HEK293 (cell line): ENCODE results near the gene VIT.

Experiments
- CTCF ChIA-PET: fragments of 350-600 bp; formaldehyde crosslinking; extraction: SDS; loops from one replicate; lab custom pipeline; 2021; ENCODE audit warnings: antibody characterized with exemption; lab: Yijun Ruan, JAX
- POLR2A ChIA-PET: fragments of 300-600 bp; formaldehyde crosslinking; extraction: SDS; loops from one replicate; lab custom pipeline; 2020; ENCODE audit warnings: antibody characterized with exemption, inconsistent platforms; lab: Yijun Ruan, JAX
- H3K27ac ChIP-seq: fragments of 200-500 bp; sonication (Bioruptor generic); 2 replicates; pipeline ENCODE4 v1.5.1; 2014; ENCODE audit warnings: low read depth, low read length, control low read depth, inconsistent platforms; ENCODE audit errors: extremely low read depth
- H3K36me3 ChIP-seq, 2 experiments: fragments of 200-500 bp in 1 of 2; sonication (Bioruptor generic) in 1 of 2; 1 replicate in 1 of 2; 2 replicates in 1 of 2; pipeline ENCODE4 v1.5.1; 2014 to 2017; ENCODE audit warnings: inconsistent platforms in 2 of 2, low read length in 2 of 2; ENCODE audit not compliant: control insufficient read depth in 2 of 2, insufficient read depth in 1 of 2
- H3K4me1 ChIP-seq: fragments of 200-500 bp; sonication (Bioruptor generic); 2 replicates; pipeline ENCODE4 v1.5.1; 2014; ENCODE audit warnings: mild to moderate bottlenecking, low read length, inconsistent platforms; ENCODE audit not compliant: control insufficient read depth, insufficient read depth
- H3K4me3 ChIP-seq: 2 replicates; pipeline ENCODE4 v1.5.1; 2011; ENCODE audit warnings: low read depth, mild to moderate bottlenecking, control low read depth, low read length, moderate library complexity
- H3K9me3 ChIP-seq: fragments of 200-500 bp; sonication (Bioruptor generic); 2 replicates; pipeline ENCODE4 v1.5.1; 2014; ENCODE audit warnings: low read depth, low read length, inconsistent platforms; ENCODE audit not compliant: control insufficient read depth, insufficient read depth
- TRIM28 ChIP-seq: IDR thresholded peaks from 2 replicates; pipeline ENCODE4 v1.6.1; 2011; ENCODE audit warnings: low read length, control low read depth, borderline replicate concordance
- ZFP3 ChIP-seq: fragments of 450-650 bp; formaldehyde crosslinking; IDR thresholded peaks from 2 replicates; pipeline ENCODE4 v1.5.1; 2016; ENCODE audit warnings: low read depth, missing biosample characterization, missing genetic modification characterization
- ZNF146 ChIP-seq: fragments of 450-650 bp; formaldehyde crosslinking; IDR thresholded peaks from 2 replicates; pipeline ENCODE4 v1.5.1; 2016; ENCODE audit warnings: missing biosample characterization, missing genetic modification characterization
- ZNF645 ChIP-seq: fragments of 450-650 bp; formaldehyde crosslinking; IDR thresholded peaks from 2 replicates; pipeline ENCODE4; 2016; ENCODE audit warnings: missing biosample characterization, missing genetic modification characterization
- ZNF654 ChIP-seq: fragments of 450-650 bp; formaldehyde crosslinking; IDR thresholded peaks from 2 replicates; pipeline ENCODE4 v1.5.1; 2016; ENCODE audit warnings: low read depth, missing biosample characterization, missing genetic modification characterization
- TF ChIP-seq, protein P1 (sequence below): fragments of 450-650 bp; IDR thresholded peaks from 2 replicates; pipeline ENCODE4 v1.5.1; 2018; ENCODE audit warnings: missing biosample characterization, mild to moderate bottlenecking, missing genetic modification characterization
- TF ChIP-seq, protein P2 (sequence below): fragments of 450-650 bp; formaldehyde crosslinking; IDR thresholded peaks from 2 replicates; pipeline ENCODE4 v1.5.1; 2016; ENCODE audit warnings: missing biosample characterization, missing genetic modification characterization
- TF ChIP-seq, protein P3 (sequence below): fragments of 450-650 bp; formaldehyde crosslinking; IDR thresholded peaks from 2 replicates; pipeline ENCODE4 v1.5.1; 2016; ENCODE audit warnings: missing biosample characterization, missing genetic modification characterization

Gene VIT

GRCh38 chr2:36859366-36859792 lies 162.9 kb downstream of the VIT start:
- Histone ChIP-seq H3K36me3 (peaks cover 4 to 25% of the 10 kb centered on the region in 2 experiments; a peak in 2 of 3 replicates), H3K4me3 (no peak overlapping the region), H3K27ac (no peak overlapping the region), H3K4me1 (no peaks in the 10 kb centered on the region), H3K9me3 (no peaks in the 10 kb centered on the region)
- CTCF ChIA-PET = no interaction called here
- POLR2A ChIA-PET = no interaction called here
- TF ChIP-seq TRIM28 = no peak

DNA sequence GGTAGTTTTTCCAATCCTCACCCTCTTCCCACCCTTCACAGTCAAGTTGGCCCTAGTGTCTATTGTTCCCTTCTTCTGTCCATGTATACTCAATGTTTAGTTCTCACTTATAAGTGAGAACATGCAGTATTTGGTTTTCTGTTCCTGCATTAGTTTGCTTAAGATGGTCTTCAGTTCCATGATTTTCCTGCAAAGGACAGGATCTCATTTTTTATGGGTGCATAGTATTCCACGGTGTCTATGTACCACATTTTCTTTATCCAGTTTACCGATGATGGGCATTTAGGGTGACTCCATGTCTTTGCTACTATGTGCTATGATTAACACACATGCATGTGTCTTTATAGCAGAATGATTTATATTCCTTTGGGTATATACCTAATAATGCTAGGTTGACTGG lies 165.4 kb downstream of the VIT start:
- H3K27ac ChIP-seq = no peak overlapping the region
- H3K36me3 ChIP-seq = peaks cover 11 to 17% of the 10 kb centered on the region in 2 experiments
- no peak overlapping the region for H3K4me3 ChIP-seq
- H3K9me3 ChIP-seq = no peaks in the 10 kb centered on the region
- POLR2A ChIA-PET = no interaction called here
- H3K4me1 ChIP-seq = no peaks in the 10 kb centered on the region
- TF ChIP-seq ZFP3 (tag by site-specific recombination) (no peak), ZNF146 (peak; percentile 81), ZNF645 (tag by site-specific recombination) (no peak), ZNF654 (tag by site-specific recombination) (no peak)
- TF ChIP-seq, protein P1, sequence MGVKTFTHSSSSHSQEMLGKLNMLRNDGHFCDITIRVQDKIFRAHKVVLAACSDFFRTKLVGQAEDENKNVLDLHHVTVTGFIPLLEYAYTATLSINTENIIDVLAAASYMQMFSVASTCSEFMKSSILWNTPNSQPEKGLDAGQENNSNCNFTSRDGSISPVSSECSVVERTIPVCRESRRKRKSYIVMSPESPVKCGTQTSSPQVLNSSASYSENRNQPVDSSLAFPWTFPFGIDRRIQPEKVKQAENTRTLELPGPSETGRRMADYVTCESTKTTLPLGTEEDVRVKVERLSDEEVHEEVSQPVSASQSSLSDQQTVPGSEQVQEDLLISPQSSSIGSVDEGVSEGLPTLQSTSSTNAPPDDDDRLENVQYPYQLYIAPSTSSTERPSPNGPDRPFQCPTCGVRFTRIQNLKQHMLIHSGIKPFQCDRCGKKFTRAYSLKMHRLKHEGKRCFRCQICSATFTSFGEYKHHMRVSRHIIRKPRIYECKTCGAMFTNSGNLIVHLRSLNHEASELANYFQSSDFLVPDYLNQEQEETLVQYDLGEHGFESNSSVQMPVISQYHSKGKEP = no peak
- TF ChIP-seq, protein P2, sequence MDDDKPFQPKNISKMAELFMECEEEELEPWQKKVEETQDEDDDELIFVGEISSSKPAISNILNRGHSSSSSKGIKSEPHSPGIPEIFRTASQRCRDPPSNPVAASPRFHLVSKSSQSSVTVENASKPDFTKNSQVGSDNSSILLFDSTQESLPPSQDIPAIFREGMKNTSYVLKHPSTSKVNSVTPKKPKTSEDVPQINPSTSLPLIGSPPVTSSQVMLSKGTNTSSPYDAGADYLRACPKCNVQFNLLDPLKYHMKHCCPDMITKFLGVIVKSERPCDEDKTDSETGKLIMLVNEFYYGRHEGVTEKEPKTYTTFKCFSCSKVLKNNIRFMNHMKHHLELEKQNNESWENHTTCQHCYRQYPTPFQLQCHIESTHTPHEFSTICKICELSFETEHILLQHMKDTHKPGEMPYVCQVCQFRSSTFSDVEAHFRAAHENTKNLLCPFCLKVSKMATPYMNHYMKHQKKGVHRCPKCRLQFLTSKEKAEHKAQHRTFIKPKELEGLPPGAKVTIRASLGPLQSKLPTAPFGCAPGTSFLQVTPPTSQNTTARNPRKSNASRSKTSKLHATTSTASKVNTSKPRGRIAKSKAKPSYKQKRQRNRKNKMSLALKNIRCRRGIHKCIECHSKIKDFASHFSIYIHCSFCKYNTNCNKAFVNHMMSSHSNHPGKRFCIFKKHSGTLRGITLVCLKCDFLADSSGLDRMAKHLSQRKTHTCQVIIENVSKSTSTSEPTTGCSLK (tag by site-specific recombination) = no peak
- TF ChIP-seq, protein P3, sequence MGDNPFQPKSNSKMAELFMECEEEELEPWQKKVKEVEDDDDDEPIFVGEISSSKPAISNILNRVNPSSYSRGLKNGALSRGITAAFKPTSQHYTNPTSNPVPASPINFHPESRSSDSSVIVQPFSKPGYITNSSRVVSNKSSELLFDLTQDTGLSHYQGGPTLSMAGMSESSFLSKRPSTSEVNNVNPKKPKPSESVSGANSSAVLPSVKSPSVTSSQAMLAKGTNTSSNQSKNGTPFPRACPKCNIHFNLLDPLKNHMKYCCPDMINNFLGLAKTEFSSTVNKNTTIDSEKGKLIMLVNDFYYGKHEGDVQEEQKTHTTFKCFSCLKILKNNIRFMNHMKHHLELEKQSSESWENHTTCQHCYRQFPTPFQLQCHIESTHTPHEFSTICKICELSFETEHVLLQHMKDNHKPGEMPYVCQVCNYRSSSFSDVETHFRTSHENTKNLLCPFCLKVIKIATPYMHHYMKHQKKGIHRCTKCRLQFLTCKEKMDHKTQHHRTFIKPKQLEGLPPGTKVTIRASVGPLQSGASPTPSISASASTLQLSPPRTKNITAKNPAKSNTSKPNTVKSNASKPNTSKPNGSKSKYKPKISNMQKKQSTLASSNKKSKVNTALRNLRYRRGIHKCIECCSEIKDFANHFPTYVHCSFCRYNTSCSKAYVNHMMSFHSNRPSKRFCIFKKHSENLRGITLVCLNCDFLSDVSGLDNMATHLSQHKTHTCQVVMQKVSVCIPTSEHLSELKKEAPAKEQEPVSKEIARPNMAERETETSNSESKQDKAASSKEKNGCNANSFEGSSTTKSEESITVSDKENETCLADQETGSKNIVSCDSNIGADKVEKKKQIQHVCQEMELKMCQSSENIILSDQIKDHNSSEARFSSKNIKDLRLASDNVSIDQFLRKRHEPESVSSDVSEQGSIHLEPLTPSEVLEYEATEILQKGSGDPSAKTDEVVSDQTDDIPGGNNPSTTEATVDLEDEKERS = no peak
- CTCF ChIA-PET = no interaction called here
